ENCODE results near the gene ST3GAL3.

GRCh38 chr1:43885279-43885801, 178.0 kb downstream of the ST3GAL3 start:
- TF ChIP-seq CTCF (IDR thresholded peaks at IDR 0.05 in 4 of 5, conservative IDR thresholded peaks at IDR 0.05 in 1 of 5) (no peak), POLR2A (IDR thresholded peaks at IDR 0.05) (no peak)
